NCI-H187 treated with DMSO at 0.1 percent for 48 hours (cell line): ENCODE results near the gene ZDHHC3.

Experiments used
- DNase-seq: peaks from one replicate; lab custom pipeline; 2025; lab: John Stamatoyannopoulos, UW

ZDHHC3 gene

GRCh38 chr3:44976002-44976815 is at the start of gene ZDHHC3, which contains the start of gene EXOSC7:
Gene ZDHHC3, minus strand, starts transcription at chr3:44976174. Its CDS starts 16,738 bp downstream, at chr3:44959436.
Gene EXOSC7, plus strand, starts transcription at chr3:44976244. Its CDS starts 34 bp downstream, at chr3:44976278.
- no peak for DNase-seq

GRCh38 chr3:45024542-45025255 is 48.7 kb upstream of the ZDHHC3 start:
- no peak for DNase-seq

GRCh38 chr3:45023675-45024074 is 47.7 kb upstream of the ZDHHC3 start:
- DNase-seq, result no peak

- DNase-seq, result no peak
Measured at GRCh38 chr3:45021524-45022297, 45.7 kb upstream of the ZDHHC3 start.

GRCh38 chr3:45020534-45020933 is 44.6 kb upstream of the ZDHHC3 start:
- no peak for DNase-seq

GRCh38 chr3:45017821-45018220 is 41.8 kb upstream of the ZDHHC3 start:
- DNase-seq, result no peak

GRCh38 chr3:45016916-45017315 is 40.9 kb upstream of the ZDHHC3 start:
- no peak for DNase-seq

- no peak for DNase-seq
Measured at GRCh38 chr3:45012577-45012976, 36.6 kb upstream of the ZDHHC3 start.

- no peak for DNase-seq
Measured at GRCh38 chr3:45011756-45012508, 36.0 kb upstream of the ZDHHC3 start.

GRCh38 chr3:45010811-45011333 is 34.9 kb upstream of the ZDHHC3 start:
- DNase-seq, result no peak

- DNase-seq, result no peak
Measured at GRCh38 chr3:45009868-45010267, 33.9 kb upstream of the ZDHHC3 start.

- DNase-seq, result no peak
Measured at GRCh38 chr3:45008117-45008516, 32.1 kb upstream of the ZDHHC3 start.

- DNase-seq, result no peak
Measured at GRCh38 chr3:45007091-45007490, 31.1 kb upstream of the ZDHHC3 start.

- no peak for DNase-seq
Measured at GRCh38 chr3:45003859-45004258, 27.9 kb upstream of the ZDHHC3 start.

GRCh38 chr3:45003406-45003805 is 27.4 kb upstream of the ZDHHC3 start:
- DNase-seq, result no peak

- no peak for DNase-seq
Measured at GRCh38 chr3:45002720-45003119, 26.7 kb upstream of the ZDHHC3 start.

- DNase-seq, result no peak
Measured at GRCh38 chr3:45002139-45002660, 26.2 kb upstream of the ZDHHC3 start.

- no peak for DNase-seq
Measured at GRCh38 chr3:45001738-45002137, 25.8 kb upstream of the ZDHHC3 start.

GRCh38 chr3:45000823-45001222 is 24.8 kb upstream of the ZDHHC3 start:
- DNase-seq, result no peak

GRCh38 chr3:44999782-45000181 is 23.8 kb upstream of the ZDHHC3 start:
- no peak for DNase-seq

GRCh38 chr3:44996556-44996969 is 20.6 kb upstream of the ZDHHC3 start:
- no peak for DNase-seq
